ENCODE data around the gene DSCAML1. TPM values are rescaled to one million over a fixed set of nuclear protein-coding genes. Genes with fewer than 3 reads are reported as not detected.

The DSCAML1 gene
- total and polyA plus RNA-seq, 4 experiments from 2014 or later = 1.00 to 1.0 TPM; not detected in 2

DNA sequence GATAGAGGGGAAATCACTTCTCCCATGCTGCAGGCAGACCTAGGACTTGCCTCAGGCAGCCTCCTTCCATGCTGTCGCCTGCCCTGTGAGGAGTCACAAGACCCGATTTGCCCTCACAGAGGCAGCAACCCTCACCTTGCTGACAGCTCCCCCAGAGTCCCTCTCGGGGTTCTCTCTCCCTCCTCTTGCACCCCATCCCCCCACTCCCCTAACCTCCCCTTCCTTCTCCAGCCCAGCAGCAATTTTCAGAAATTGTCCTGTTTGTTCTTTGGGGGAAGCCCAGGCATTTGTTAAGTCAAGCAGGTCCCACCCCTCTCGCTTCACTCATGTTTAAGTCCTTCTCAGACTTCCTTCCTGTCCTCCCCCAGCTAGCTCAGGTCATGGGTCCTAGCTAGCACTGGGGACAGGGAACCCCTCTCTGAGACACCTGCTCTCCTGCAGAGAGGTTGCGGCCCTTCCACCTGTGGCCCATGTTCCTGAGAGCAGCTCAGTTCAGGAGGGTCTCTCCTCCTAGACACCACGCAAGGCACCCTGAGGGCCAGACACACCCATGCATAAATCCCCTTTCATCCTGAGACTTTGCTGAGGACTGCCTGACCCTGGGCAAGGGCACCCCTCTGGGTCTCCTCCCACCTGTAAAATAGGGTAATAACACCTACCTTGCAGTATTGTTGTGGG lies 33.8 kb upstream of the DSCAML1 start:
- H3K36me3 Mint-ChIP-seq = no peaks in the 10 kb centered on the region
- peaks cover 19 to 57% (median 35%) of the 10 kb centered on the region in 4 donors for H3K4me1 Mint-ChIP-seq
- peak overlapping the region in 6 of 7 donors; percentile 17 to 87 (median 48) for H3K27ac Mint-ChIP-seq
- intact Hi-C loops (cut with micrococcal nuclease) = no loop called here
- H3K27me3 Mint-ChIP-seq = no peaks in the 10 kb centered on the region
- H3K9me3 ChIP-seq (ENCODE audit: control insufficient read depth in 1 of 2, low read length in 2 of 2) = no peaks in the 10 kb centered on the region
- H3K4me3 ChIP-seq (ENCODE audit: low read length in 2 of 2) = no peak overlapping the region
- CTCF ChIA-PET (ENCODE audit: partially characterized antibody) = interaction anchor here (1.5 to 4.9 kb wide), 5 partner anchors 13 to 223 kb away, joined by 4 to 23 read pairs (median 16); no protein-coding TSS in a partner anchor
- no peaks in the 10 kb centered on the region for H3K27me3 ChIP-seq (ENCODE audit: insufficient read depth, low read length)
- DNase-seq = no peak
- no peaks in the 10 kb centered on the region for H3K9me3 Mint-ChIP-seq
- POLR2A ChIA-PET (ENCODE audit: partially characterized antibody) = interaction anchor here (6.9 kb wide), 1 partner anchor 15 kb away, joined by 70 read pairs; no protein-coding TSS in a partner anchor
- H3K4me3 Mint-ChIP-seq = peak overlapping the region in 3 of 8 donors; percentile 10 to 59 (median 48)
- peaks cover 33% of the 10 kb centered on the region for H3K4me1 ChIP-seq (ENCODE audit: insufficient read depth, low read length)
- H3K27ac ChIP-seq (ENCODE audit: low read depth, low read length) = no peak overlapping the region
- H3K36me3 ChIP-seq (ENCODE audit: insufficient read depth, low read length) = no peaks in the 10 kb centered on the region

DNA sequence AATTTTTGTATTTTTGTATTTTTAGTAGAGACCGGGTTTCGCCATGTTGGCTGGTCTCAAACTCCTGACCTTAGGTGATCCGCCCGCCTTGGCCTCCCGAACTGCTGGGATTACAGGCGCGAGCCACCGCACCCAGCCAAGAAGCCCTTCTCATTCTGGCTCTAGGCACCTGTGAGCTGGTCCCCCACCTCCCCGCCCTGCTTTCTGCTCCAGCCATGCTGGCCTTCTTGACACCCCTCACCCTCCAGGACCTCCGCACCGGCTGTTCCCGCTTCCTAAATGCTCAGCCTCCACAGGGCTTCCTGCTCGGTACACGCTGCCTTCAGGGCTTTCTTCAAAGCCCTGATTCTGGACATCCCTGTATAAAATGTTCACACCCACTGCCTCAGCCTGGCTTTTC lies 33.1 kb upstream of the DSCAML1 start:
- H3K27me3 ChIP-seq (ENCODE audit: insufficient read depth, low read length) = no peaks in the 10 kb centered on the region
- peaks cover 33% of the 10 kb centered on the region for H3K4me1 ChIP-seq (ENCODE audit: insufficient read depth, low read length)
- ChIA-PET POLR2A (ENCODE audit: partially characterized antibody) (interaction anchor here (6.9 kb wide), 1 partner anchor 14 kb away, joined by 70 read pairs; no protein-coding TSS in a partner anchor), CTCF (ENCODE audit: partially characterized antibody) (interaction anchor here (3.8 to 16.1 kb wide), 3 partner anchors 13 to 117 kb away, joined by 16 to 216 read pairs (median 59); no protein-coding TSS in a partner anchor)
- H3K27me3 Mint-ChIP-seq = no peaks in the 10 kb centered on the region
- H3K4me3 ChIP-seq (ENCODE audit: low read length in 2 of 2) = no peak overlapping the region
- DNase-seq = no peak
- no peaks in the 10 kb centered on the region for H3K36me3 ChIP-seq (ENCODE audit: insufficient read depth, low read length)
- no peak overlapping the region for H3K27ac ChIP-seq (ENCODE audit: low read depth, low read length)
- intact Hi-C loops (cut with micrococcal nuclease) = no loop called here
- H3K36me3 Mint-ChIP-seq = no peaks in the 10 kb centered on the region
- no peaks in the 10 kb centered on the region for H3K9me3 ChIP-seq (ENCODE audit: control insufficient read depth in 1 of 2, low read length in 2 of 2)
- peak overlapping the region in 2 of 8 donors; percentile 59 for H3K4me3 Mint-ChIP-seq
- H3K4me1 Mint-ChIP-seq = peaks cover 19 to 58% (median 36%) of the 10 kb centered on the region in 4 donors
- H3K9me3 Mint-ChIP-seq = no peaks in the 10 kb centered on the region
- peak overlapping the region in 6 of 7 donors; percentile 42 to 87 (median 76) for H3K27ac Mint-ChIP-seq

DNA sequence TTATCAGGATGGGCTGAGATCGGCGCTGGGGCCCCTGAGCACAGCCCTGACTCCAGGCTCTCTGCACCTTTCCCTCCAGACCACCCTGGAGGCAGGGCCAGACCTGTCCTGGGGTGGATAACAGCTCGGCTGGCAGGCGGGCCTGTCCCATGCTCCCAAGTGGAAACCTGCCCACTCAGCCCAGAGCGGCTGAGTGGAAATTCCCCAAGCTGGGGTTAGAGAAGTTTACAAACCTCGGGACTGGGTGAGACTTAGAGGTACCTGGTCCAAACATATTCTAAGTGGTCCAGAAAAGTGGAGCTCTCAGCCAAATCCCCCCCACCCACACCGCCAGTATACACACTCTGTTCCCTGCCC lies 32.3 kb upstream of the DSCAML1 start:
- POLR2A ChIA-PET (ENCODE audit: partially characterized antibody) = interaction anchor here (1.9 to 6.9 kb wide), 2 partner anchors 13 to 217 kb away, joined by 5 to 70 read pairs; no protein-coding TSS in a partner anchor

DNA sequence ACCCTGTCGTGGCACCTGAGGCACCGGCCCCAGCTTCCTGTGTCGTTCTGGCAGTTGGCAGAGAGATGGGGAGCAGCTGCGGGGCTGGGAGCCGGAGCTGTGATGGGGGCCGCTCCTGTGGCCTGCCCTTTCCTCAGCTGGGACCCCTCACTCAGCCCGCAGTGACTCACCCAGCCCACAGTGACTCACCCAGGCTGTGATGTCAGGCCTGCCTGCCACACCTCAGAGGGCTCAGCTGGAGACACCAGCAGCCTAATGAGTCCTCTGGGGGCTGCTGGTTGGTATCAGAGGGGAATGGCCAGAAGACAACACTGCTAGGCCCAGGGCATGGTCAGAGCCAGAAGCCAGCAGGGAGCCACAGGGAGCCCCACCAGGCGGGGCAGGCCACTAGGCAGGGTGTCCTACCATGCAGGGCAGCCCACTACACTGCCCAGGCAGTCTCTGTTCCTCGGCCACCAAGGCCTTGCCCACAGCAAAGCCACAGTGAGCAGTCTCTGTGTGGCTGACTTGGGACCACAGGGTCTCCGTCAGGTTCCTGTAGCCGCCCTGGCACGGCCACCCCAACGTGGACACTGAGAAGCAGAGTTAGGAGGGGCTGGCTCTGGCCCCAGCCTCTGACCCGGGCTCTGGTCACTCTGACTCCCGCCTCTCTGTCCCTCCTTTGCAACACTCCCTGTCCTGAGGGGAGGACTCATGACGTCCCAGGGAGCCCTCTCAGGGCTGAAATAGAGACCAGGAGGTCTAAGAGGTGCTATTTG lies 31.8 kb upstream of the DSCAML1 start:
- Histone ChIP-seq H3K9me3 (ENCODE audit: control insufficient read depth in 1 of 2, low read length in 2 of 2) (no peaks in the 10 kb centered on the region), H3K36me3 (ENCODE audit: insufficient read depth, low read length) (no peaks in the 10 kb centered on the region), H3K4me3 (ENCODE audit: low read length in 2 of 2) (no peak overlapping the region), H3K27me3 (ENCODE audit: insufficient read depth, low read length) (no peaks in the 10 kb centered on the region), H3K27ac (ENCODE audit: low read depth, low read length) (peak overlapping the region; percentile 44), H3K4me1 (ENCODE audit: insufficient read depth, low read length) (peaks cover 40% of the 10 kb centered on the region)
- Mint-ChIP-seq H3K4me3 (peak overlapping the region in 4 of 8 donors; percentile 24 to 65 (median 44)), H3K27me3 (no peaks in the 10 kb centered on the region), H3K36me3 (no peaks in the 10 kb centered on the region), H3K9me3 (no peaks in the 10 kb centered on the region), H3K27ac (peak overlapping the region; percentile 65 to 87 (median 79)), H3K4me1 (peaks cover 19 to 69% (median 40%) of the 10 kb centered on the region in 4 donors)
- ChIA-PET CTCF (ENCODE audit: partially characterized antibody) (interaction anchor here (0.9 to 16.1 kb wide), 7 partner anchors 11 to 226 kb away, joined by 3 to 440 read pairs (median 22); no protein-coding TSS in a partner anchor), POLR2A (ENCODE audit: partially characterized antibody) (interaction anchor here (0.8 to 6.9 kb wide), 16 partner anchors 13 to 396 kb away, joined by 3 to 70 read pairs (median 5); partner anchors contain the start of genes IL10RA and JAML)
- intact Hi-C loops (cut with micrococcal nuclease) = loop anchor here (1.0 kb wide), 2 partner anchors 13 to 225 kb away; no protein-coding TSS in a partner anchor
- peak; percentile 49 to 91 (median 59) for DNase-seq

More for the DNA sequence above, 32.3 kb upstream of the DSCAML1 start:
- H3K27me3 Mint-ChIP-seq = no peaks in the 10 kb centered on the region
- no peaks in the 10 kb centered on the region for H3K9me3 ChIP-seq (ENCODE audit: control insufficient read depth in 1 of 2, low read length in 2 of 2)
- no peaks in the 10 kb centered on the region for H3K36me3 ChIP-seq (ENCODE audit: insufficient read depth, low read length)
- intact Hi-C loops (cut with micrococcal nuclease) = no loop called here
- peaks cover 19 to 63% (median 37%) of the 10 kb centered on the region in 4 donors for H3K4me1 Mint-ChIP-seq
- H3K27me3 ChIP-seq (ENCODE audit: insufficient read depth, low read length) = no peaks in the 10 kb centered on the region
- no peak for DNase-seq
- H3K9me3 Mint-ChIP-seq = no peaks in the 10 kb centered on the region
- no peak overlapping the region for H3K4me3 Mint-ChIP-seq
- CTCF ChIA-PET (ENCODE audit: partially characterized antibody) = interaction anchor here (1.3 to 16.1 kb wide), 3 partner anchors 12 to 116 kb away, joined by 3 to 216 read pairs (median 59); no protein-coding TSS in a partner anchor
- H3K4me3 ChIP-seq (ENCODE audit: low read length in 2 of 2) = no peak overlapping the region
- peak overlapping the region in 2 of 7 donors; percentile 72 to 87 for H3K27ac Mint-ChIP-seq
- peaks cover 34% of the 10 kb centered on the region for H3K4me1 ChIP-seq (ENCODE audit: insufficient read depth, low read length)
- peak overlapping the region; percentile 44 for H3K27ac ChIP-seq (ENCODE audit: low read depth, low read length)
- H3K36me3 Mint-ChIP-seq = no peaks in the 10 kb centered on the region

DNA sequence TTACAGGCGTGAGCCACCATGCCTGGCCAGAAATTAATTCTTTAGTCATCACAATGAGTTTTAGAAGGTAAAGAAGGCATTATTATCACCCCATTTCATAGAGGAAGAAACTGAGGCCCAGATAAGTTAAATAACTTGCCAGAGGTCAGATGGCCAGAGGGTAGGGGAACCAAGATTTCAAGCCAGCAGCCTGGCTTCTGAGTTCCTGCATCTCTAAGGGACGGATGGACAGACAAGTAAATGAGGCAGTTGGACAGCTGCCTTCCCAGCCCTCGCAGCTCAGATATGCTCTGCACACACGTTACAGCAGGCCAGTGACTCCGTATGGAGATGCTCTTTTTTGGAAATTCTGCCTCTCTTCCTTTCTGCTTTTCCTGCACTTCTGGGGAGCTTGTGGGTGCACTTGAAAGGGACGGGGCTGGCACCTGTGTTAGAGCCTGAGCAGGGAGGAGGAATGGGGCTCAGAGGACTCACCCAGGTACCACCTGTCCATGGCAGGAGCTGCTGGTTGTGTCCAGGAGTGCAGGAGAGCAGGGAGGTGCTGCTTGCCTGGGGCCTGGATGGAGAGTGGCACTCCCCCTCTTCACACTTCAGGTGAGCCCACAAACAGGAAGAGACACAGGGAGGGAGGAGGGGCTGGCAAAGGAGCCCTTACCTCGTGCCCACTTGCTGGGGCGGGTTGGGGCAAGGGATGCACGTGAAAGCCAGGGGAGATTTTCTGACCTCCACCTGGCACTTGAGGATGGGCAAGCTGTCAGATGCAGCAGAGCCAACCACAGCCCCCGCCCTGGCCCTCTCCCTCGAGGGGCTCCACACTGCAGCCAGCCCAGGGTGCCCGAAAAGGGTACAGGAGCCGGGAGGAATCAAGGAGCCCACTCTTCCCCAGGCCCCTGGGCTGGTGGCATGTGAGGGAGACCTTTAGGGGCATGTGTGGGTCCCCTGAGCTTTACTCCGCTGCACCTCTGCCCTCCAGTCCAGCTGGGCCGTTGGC lies 30.8 kb upstream of the DSCAML1 start:
- peak; percentile 29 to 64 (median 31) for DNase-seq
- Histone ChIP-seq H3K27me3 (ENCODE audit: insufficient read depth, low read length) (no peaks in the 10 kb centered on the region), H3K36me3 (ENCODE audit: insufficient read depth, low read length) (no peaks in the 10 kb centered on the region), H3K27ac (ENCODE audit: low read depth, low read length) (peak overlapping the region; percentile 44), H3K4me1 (ENCODE audit: insufficient read depth, low read length) (peaks cover 50% of the 10 kb centered on the region), H3K9me3 (ENCODE audit: control insufficient read depth in 1 of 2, low read length in 2 of 2) (no peaks in the 10 kb centered on the region), H3K4me3 (ENCODE audit: low read length in 2 of 2) (no peak overlapping the region)
- intact Hi-C loops (cut with micrococcal nuclease) = loop anchor here (1.0 kb wide), 2 partner anchors 13 to 225 kb away; no protein-coding TSS in a partner anchor
- no peaks in the 10 kb centered on the region for H3K9me3 Mint-ChIP-seq
- H3K4me3 Mint-ChIP-seq = peak overlapping the region in 6 of 8 donors; percentile 20 to 73 (median 46)
- CTCF ChIA-PET (ENCODE audit: partially characterized antibody) = interaction anchor here (0.9 to 16.1 kb wide), 8 partner anchors 10 to 402 kb away, joined by 3 to 440 read pairs (median 14); no protein-coding TSS in a partner anchor
- no peaks in the 10 kb centered on the region for H3K36me3 Mint-ChIP-seq
- H3K4me1 Mint-ChIP-seq = peaks cover 25 to 78% (median 47%) of the 10 kb centered on the region in 4 donors
- no peaks in the 10 kb centered on the region for H3K27me3 Mint-ChIP-seq
- POLR2A ChIA-PET (ENCODE audit: partially characterized antibody) = interaction anchor here (0.8 to 6.9 kb wide), 16 partner anchors 12 to 397 kb away, joined by 3 to 70 read pairs (median 5); partner anchors contain the start of genes IL10RA and JAML
- peak overlapping the region; percentile 37 to 92 (median 79) for H3K27ac Mint-ChIP-seq

DNA sequence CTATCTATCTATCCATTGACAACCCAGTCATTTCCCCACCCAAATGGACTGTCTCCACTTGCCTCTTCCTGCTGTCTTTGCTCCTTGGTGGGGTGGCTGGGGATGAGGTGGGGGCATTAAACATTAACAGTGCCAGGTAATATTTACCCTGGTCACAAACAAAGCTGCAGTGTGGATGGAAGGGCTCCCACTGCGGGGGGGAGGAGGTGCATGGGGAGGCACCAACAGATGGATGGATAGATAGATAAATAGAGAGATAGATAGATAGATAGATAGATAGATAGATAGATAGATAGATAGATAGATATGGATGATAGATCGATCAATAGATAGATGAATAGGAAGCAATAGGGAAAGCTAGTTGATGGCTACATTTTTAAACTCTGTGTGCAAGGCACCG lies 29.8 kb upstream of the DSCAML1 start:
- no peaks in the 10 kb centered on the region for H3K36me3 ChIP-seq (ENCODE audit: insufficient read depth, low read length)
- H3K27ac ChIP-seq (ENCODE audit: low read depth, low read length) = no peak overlapping the region
- no peak overlapping the region for H3K4me3 Mint-ChIP-seq
- H3K4me3 ChIP-seq (ENCODE audit: low read length in 2 of 2) = no peak overlapping the region
- H3K4me1 Mint-ChIP-seq = peaks cover 28 to 80% (median 51%) of the 10 kb centered on the region in 4 donors
- CTCF ChIA-PET (ENCODE audit: partially characterized antibody) = interaction anchor here (1.1 to 16.1 kb wide), 5 partner anchors 9 to 401 kb away, joined by 3 to 440 read pairs (median 59); no protein-coding TSS in a partner anchor
- H3K36me3 Mint-ChIP-seq = no peaks in the 10 kb centered on the region
- peak overlapping the region; percentile 7 to 71 (median 23) for H3K27ac Mint-ChIP-seq
- no peaks in the 10 kb centered on the region for H3K27me3 Mint-ChIP-seq
- H3K27me3 ChIP-seq (ENCODE audit: insufficient read depth, low read length) = no peaks in the 10 kb centered on the region
- H3K9me3 ChIP-seq (ENCODE audit: control insufficient read depth in 1 of 2, low read length in 2 of 2) = no peaks in the 10 kb centered on the region
- H3K9me3 Mint-ChIP-seq = no peaks in the 10 kb centered on the region
- intact Hi-C loops (cut with micrococcal nuclease) = no loop called here
- no peak for DNase-seq
- POLR2A ChIA-PET (ENCODE audit: partially characterized antibody) = interaction anchor here (1.2 to 6.9 kb wide), 4 partner anchors 11 to 176 kb away, joined by 4 to 70 read pairs (median 12); no protein-coding TSS in a partner anchor
- H3K4me1 ChIP-seq (ENCODE audit: insufficient read depth, low read length) = peaks cover 59% of the 10 kb centered on the region
